GM19193 (cell line): ENCODE data around the gene SPSB4.

ENCODE experiments used
- POLR2A ChIP-seq: IDR thresholded peaks from 4 replicates; pipeline ENCODE4 v1.6.1; 2011; ENCODE audit not compliant: insufficient read depth, insufficient read length; ENCODE audit errors: extremely low read depth

Gene SPSB4

GRCh38 chr3:141093971-141094684, 43.0 kb downstream of the SPSB4 start:
- TF ChIP-seq POLR2A: no peak

GRCh38 chr3:141094790-141095545, 43.8 kb downstream of the SPSB4 start:
- TF ChIP-seq POLR2A: no peak

- no peak for TF ChIP-seq POLR2A
These were observed 44.4 kb downstream of the SPSB4 start for GRCh38 chr3:141095546-141095937.

- no peak for TF ChIP-seq POLR2A
These were observed 45.0 kb downstream of the SPSB4 start for GRCh38 chr3:141096164-141096563.

GRCh38 chr3:141096981-141097380, 45.8 kb downstream of the SPSB4 start:
- TF ChIP-seq POLR2A: no peak

- no peak for TF ChIP-seq POLR2A
These were observed 49.0 kb downstream of the SPSB4 start for GRCh38 chr3:141100112-141100511.

GRCh38 chr3:141100531-141101320, 49.6 kb downstream of the SPSB4 start:
- no peak for TF ChIP-seq POLR2A

- no peak for TF ChIP-seq POLR2A
These were observed 51.2 kb downstream of the SPSB4 start for GRCh38 chr3:141102372-141102771.

- TF ChIP-seq POLR2A: no peak
These were observed 51.9 kb downstream of the SPSB4 start for GRCh38 chr3:141103067-141103466.

- TF ChIP-seq POLR2A: no peak
These were observed 52.4 kb downstream of the SPSB4 start for GRCh38 chr3:141103503-141103902.

- TF ChIP-seq POLR2A: no peak
These were observed 53.1 kb downstream of the SPSB4 start for GRCh38 chr3:141104151-141104821.

- no peak for TF ChIP-seq POLR2A
These were observed 54.9 kb downstream of the SPSB4 start for GRCh38 chr3:141105828-141106628.

GRCh38 chr3:141106842-141107241, 55.7 kb downstream of the SPSB4 start:
- TF ChIP-seq POLR2A: no peak

GRCh38 chr3:141108039-141108438, 56.9 kb downstream of the SPSB4 start:
- TF ChIP-seq POLR2A: no peak
